PC-9 (cell line): ENCODE measurements around the gene MLXIP. TPM values are rescaled to one million over a fixed set of nuclear protein-coding genes. Genes with fewer than 3 reads are reported as not detected.

Experiments used
- BruUV-seq: library from RNA; stranded (reverse); fragments of 400-500 nt; replicated peaks from 2 replicates; lab custom pipeline; 2021; lab: Mats Ljungman, UMichigan
- CTCF ChIA-PET: fragments of 300-600 bp; sonication (Branson Sonifier 250); formaldehyde crosslinking; loops from one replicate; lab custom pipeline; 2022; ENCODE audit warnings: antibody characterized with exemption; lab: Charles Lee
- POLR2A ChIA-PET: fragments of 300-600 bp; sonication (Branson Sonifier 250); formaldehyde crosslinking; loops from one replicate; lab custom pipeline; 2022; ENCODE audit warnings: antibody characterized with exemption; ENCODE audit not compliant: unreplicated experiment; lab: Charles Lee
- DNase-seq, 2 experiments: peaks; one replicate each; pipeline versions ENCODE4 v3.0.0 to v3.0.0-alpha.2; 2015 to 2022; ENCODE audit warnings: mixed read lengths in 1 of 2
- H2AFZ ChIP-seq: fragments of 200-600 bp; sonication (generic); 2 replicates; pipeline ENCODE4 v1.8.1; 2017; ENCODE audit warnings: antibody characterized with exemption
- H3F3A ChIP-seq: fragments of 200-600 bp; sonication (generic); 2 replicates; pipeline ENCODE4 v1.8.1; 2017; ENCODE audit warnings: antibody characterized with exemption, mild to moderate bottlenecking, low read depth; ENCODE audit not compliant: insufficient read depth
- H3K27ac ChIP-seq: fragments of 200-600 bp; sonication (generic); 2 replicates; pipeline ENCODE4 v1.6.1; 2016; ENCODE audit warnings: mixed run types
- H3K27me3 ChIP-seq: fragments of 200-600 bp; sonication (generic); 2 replicates; pipeline ENCODE4 v1.6.1; 2016; ENCODE audit warnings: low read depth, mixed run types; ENCODE audit not compliant: insufficient read depth
- H3K36me3 ChIP-seq: fragments of 200-600 bp; sonication (generic); 2 replicates; pipeline ENCODE4 v1.6.1; 2016; ENCODE audit warnings: low read depth, mixed run types
- H3K4me1 ChIP-seq: fragments of 200-600 bp; sonication (generic); replicated peaks from 2 replicates; pipeline ENCODE4 v1.6.1; 2016; ENCODE audit warnings: mixed run types; ENCODE audit not compliant: insufficient read depth
- H3K4me2 ChIP-seq: fragments of 200-600 bp; sonication (generic); 2 replicates; pipeline ENCODE4 v1.6.1; 2017; ENCODE audit warnings: mixed run types
- H3K4me3 ChIP-seq: fragments of 200-600 bp; sonication (generic); 2 replicates; pipeline ENCODE4 v1.6.1; 2016; ENCODE audit warnings: mixed run types
- H3K79me2 ChIP-seq: fragments of 200-600 bp; sonication (generic); 2 replicates; pipeline ENCODE4 v1.6.1; 2017; ENCODE audit warnings: low read depth, mixed run types
- H3K9me2 ChIP-seq: fragments of 200-600 bp; sonication (generic); 2 replicates; pipeline ENCODE4 v1.8.1; 2017; ENCODE audit warnings: mild to moderate bottlenecking; ENCODE audit not compliant: insufficient read depth
- H3K9me3 ChIP-seq: fragments of 200-600 bp; sonication (generic); 2 replicates; pipeline ENCODE4 v1.8.1; 2016; ENCODE audit warnings: low read depth; ENCODE audit not compliant: insufficient read depth
- H4K20me1 ChIP-seq: fragments of 200-600 bp; sonication (generic); 2 replicates; pipeline ENCODE4 v1.8.1; 2017; ENCODE audit not compliant: insufficient read depth
- CTCF ChIP-seq: fragments of 200-600 bp; sonication (generic); conservative IDR thresholded peaks from 2 replicates; pipeline ENCODE4 v1.6.1; 2017; ENCODE audit warnings: mixed run types, antibody characterized with exemption, mild to moderate bottlenecking, moderate library complexity
- EZH2 ChIP-seq: fragments of 200-600 bp; sonication (generic); IDR thresholded peaks from 2 replicates; pipeline ENCODE4 v1.8.0; 2017; ENCODE audit warnings: antibody characterized with exemption, low read depth
- intact Hi-C: fragments of 100-400 bp; cut with micrococcal nuclease; formaldehyde crosslinking; loops from one replicate; pipeline ENCODE4 v1.10.0; 2022; ENCODE audit not compliant: unreplicated experiment
- total RNA-seq: library from RNA; stranded (reverse); gene quantifications from 2 replicates; pipeline ENCODE4 v1.2.3, GENCODE V29; 2021

The MLXIP gene
- total RNA-seq, 1 experiment from 2014 or later, result 83.3 TPM

DNA sequence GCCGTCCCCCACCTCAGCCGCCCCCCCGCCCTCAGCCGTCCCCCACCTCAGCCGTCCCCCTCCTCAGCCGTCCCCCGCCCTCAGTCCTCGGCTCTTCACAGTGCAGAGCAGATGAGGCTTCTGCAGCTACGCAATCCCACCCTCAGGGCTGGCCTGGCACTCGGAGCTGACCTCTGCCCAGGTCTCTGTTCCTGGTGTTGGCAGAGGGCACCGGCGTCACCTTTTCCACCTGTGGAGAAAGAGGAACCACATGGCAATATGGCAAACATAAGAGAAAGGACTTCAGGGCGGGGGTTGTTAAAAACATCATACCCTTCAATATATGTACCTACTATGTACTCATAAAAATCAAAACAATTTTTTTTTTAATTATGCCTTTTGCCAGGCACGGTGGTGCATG, 45.8 kb downstream of the MLXIP start:
- no peaks in the 10 kb centered on the region for H3K36me3 ChIP-seq
- H3K9me2 ChIP-seq, result no peaks in the 10 kb centered on the region
- no peaks in the 10 kb centered on the region for H3K9me3 ChIP-seq
- H3K27ac ChIP-seq, result no peak overlapping the region
- intact Hi-C loops, result loop anchor here (10.0 kb wide), 1 partner anchor 200 kb away; no protein-coding TSS in a partner anchor
- DNase-seq, result no peak
- no TSS peak for BruUV-seq
- H2AFZ ChIP-seq, result no peak overlapping the region
- peaks cover 8% of the 10 kb centered on the region; the same call in 1 of the 2 replicates for H4K20me1 ChIP-seq
- TF ChIP-seq EZH2, result no peak
- TF ChIP-seq CTCF, result no peak
- peaks cover 28% of the 10 kb centered on the region for H3K79me2 ChIP-seq
- H3F3A ChIP-seq, result peaks cover 13% of the 10 kb centered on the region; the same call in 1 of the 2 replicates
- no peak overlapping the region for H3K4me3 ChIP-seq
- H3K4me2 ChIP-seq, result no peak overlapping the region
- peaks cover 5% of the 10 kb centered on the region; the same call in 1 of the 2 replicates for H3K4me1 ChIP-seq
- H3K27me3 ChIP-seq, result no peaks in the 10 kb centered on the region
- CTCF ChIA-PET, result interaction anchor here (0.9 to 1.1 kb wide), 2 partner anchors 65 to 74 kb away, joined by 3 to 5 read pairs; no protein-coding TSS in a partner anchor
- POLR2A ChIA-PET, result no interaction called here

GRCh38 chr12:122125452-122126341, 47.1 kb downstream of the MLXIP start:
- Histone ChIP-seq H2AFZ (no peak overlapping the region), H4K20me1 (peaks cover 12% of the 10 kb centered on the region; the same call in 1 of the 2 replicates), H3K9me2 (no peaks in the 10 kb centered on the region), H3K27me3 (no peaks in the 10 kb centered on the region), H3K4me2 (no peak overlapping the region), H3K4me1 (peaks cover 17% of the 10 kb centered on the region), H3K4me3 (no peak overlapping the region), H3K36me3 (peaks cover 4% of the 10 kb centered on the region), H3K27ac (no peak overlapping the region), H3F3A (peaks cover 25% of the 10 kb centered on the region; the same call in 1 of the 2 replicates), H3K79me2 (peaks cover 28% of the 10 kb centered on the region), H3K9me3 (no peaks in the 10 kb centered on the region)
- intact Hi-C loops, result loop anchor here (10.0 kb wide), 1 partner anchor 201 kb away; no protein-coding TSS in a partner anchor
- no peak for DNase-seq
- ChIA-PET CTCF (interaction anchor here (0.6 kb wide), 1 partner anchor 105 kb away, joined by 3 read pairs; no protein-coding TSS in a partner anchor), POLR2A (no interaction called here)
- BruUV-seq, result no TSS peak
- TF ChIP-seq CTCF (no peak), EZH2 (no peak)

DNA sequence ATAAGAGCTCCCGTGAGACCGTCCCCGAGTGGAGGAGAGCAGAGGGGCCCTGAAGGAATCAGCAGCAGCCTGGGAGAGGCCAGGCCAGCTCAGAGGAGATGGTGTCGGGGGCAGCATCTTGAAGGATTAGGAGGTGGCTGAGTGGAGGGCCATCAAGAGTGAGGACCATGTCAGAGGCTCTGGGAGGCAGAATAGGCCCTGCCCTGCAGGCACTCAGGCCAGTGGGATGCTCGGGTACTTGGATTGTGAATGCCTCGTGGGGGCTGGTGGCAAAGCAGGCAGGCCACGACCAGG, 47.7 kb downstream of the MLXIP start:
- TF ChIP-seq EZH2, result no peak
- no peak for TF ChIP-seq CTCF
- Histone ChIP-seq H3K4me3 (no peak overlapping the region), H3K36me3 (peaks cover 4% of the 10 kb centered on the region), H3K79me2 (peaks cover 28% of the 10 kb centered on the region), H3K27ac (no peak overlapping the region), H3K4me2 (no peak overlapping the region), H4K20me1 (peaks cover 12% of the 10 kb centered on the region; the same call in 1 of the 2 replicates), H3K9me3 (no peaks in the 10 kb centered on the region), H3K9me2 (no peaks in the 10 kb centered on the region), H3F3A (peaks cover 31% of the 10 kb centered on the region; the same call in 1 of the 2 replicates), H2AFZ (no peak overlapping the region), H3K4me1 (peaks cover 20% of the 10 kb centered on the region), H3K27me3 (no peaks in the 10 kb centered on the region)
- intact Hi-C loops, result loop anchor here (10.0 kb wide), 1 partner anchor 201 kb away; no protein-coding TSS in a partner anchor
- CTCF ChIA-PET, result interaction anchor here (0.6 kb wide), 1 partner anchor 105 kb away, joined by 3 read pairs; no protein-coding TSS in a partner anchor
- no peak for DNase-seq
- POLR2A ChIA-PET, result no interaction called here
- BruUV-seq, result no TSS peak
